BLaER1 treated with 17β-estradiol and CSF1 and Interleukin-3, amounts not matched to agents 10 nM and 100 nM (cell line): ENCODE measurements around the gene ADGRD1.

Source experiments
- H3K27ac ChIP-seq, 11 experiments: shearing (Covaris generic); formaldehyde crosslinking; 2 replicates each; pipeline ENCODE4 v1.8.1; 2022
- H3K27me3 ChIP-seq, 11 experiments: shearing (Covaris generic); formaldehyde crosslinking; 2 replicates each; pipeline ENCODE4 v1.8.1; 2022
- H3K36me3 ChIP-seq, 11 experiments: shearing (Covaris generic); formaldehyde crosslinking; 2 replicates each; pipeline ENCODE4 v1.8.1; 2022
- H3K4me1 ChIP-seq, 10 experiments: shearing (Covaris generic); formaldehyde crosslinking; 2 replicates each; pipeline ENCODE4 v1.8.1; 2022
- H3K4me2 ChIP-seq, 11 experiments: shearing (Covaris generic); formaldehyde crosslinking; 2 replicates each; pipeline ENCODE4 v1.8.1; 2022
- H3K4me3 ChIP-seq, 10 experiments: shearing (Covaris generic); formaldehyde crosslinking; 2 replicates each; pipeline ENCODE4 v1.8.1; 2022
- H3K9ac ChIP-seq, 11 experiments: shearing (Covaris generic); formaldehyde crosslinking; 2 replicates each; pipeline ENCODE4 v1.8.1; 2022
- H3K9me3 ChIP-seq, 11 experiments: shearing (Covaris generic); formaldehyde crosslinking; replicated peaks in 1 of 11; 2 replicates each; pipeline ENCODE4 v1.8.1; 2022
- H4K20me1 ChIP-seq, 11 experiments: shearing (Covaris generic); formaldehyde crosslinking; 2 replicates each; pipeline ENCODE4 v1.8.1; 2022
- Cebpa-rat ChIP-seq, 11 experiments: shearing (Covaris generic); IDR thresholded peaks; 2 replicates each; pipeline ENCODE4 v1.8.1; 2022

Gene ADGRD1

GRCh38 chr12:131033886-131034482 is 80.3 kb downstream of the ADGRD1 start:
- H3K4me1 ChIP-seq: peaks cover 36 to 98% (median 91%) of the 10 kb centered on the region in 10 experiments
- peak overlapping the region in 4 of 11 experiments; percentile 56 to 72 (median 70); a peak in 5 of 22 replicates for H3K27ac ChIP-seq
- no peak for TF ChIP-seq Cebpa-rat (IDR thresholded peaks at IDR 0.05)
- H3K27me3 ChIP-seq: peaks cover 0 to 49% (median 0%) of the 10 kb centered on the region in 11 experiments; a peak in 7 of 22 replicates
- H4K20me1 ChIP-seq: peaks cover 0 to 4% (median 0%) of the 10 kb centered on the region in 11 experiments; a peak in 1 of 22 replicates
- no peaks in the 10 kb centered on the region for H3K9me3 ChIP-seq
- H3K36me3 ChIP-seq: no peaks in the 10 kb centered on the region
- H3K4me2 ChIP-seq: peak overlapping the region in 9 of 11 experiments; percentile 76 to 99 (median 84); a peak in 19 of 22 replicates
- H3K4me3 ChIP-seq: peak overlapping the region in 2 of 10 experiments; percentile 46 to 54; a peak in 4 of 20 replicates
- H3K9ac ChIP-seq: peak overlapping the region in 4 of 11 experiments; percentile 54 to 70 (median 58); a peak in 8 of 22 replicates

- H4K20me1 ChIP-seq: peaks cover 0 to 4% (median 0%) of the 10 kb centered on the region in 11 experiments; a peak in 1 of 22 replicates
- peak overlapping the region in 7 of 11 experiments; percentile 8 to 70 (median 54); a peak in 12 of 22 replicates for H3K9ac ChIP-seq
- H3K4me3 ChIP-seq: peak overlapping the region in 6 of 10 experiments; percentile 2 to 54 (median 40); a peak in 9 of 20 replicates
- no peaks in the 10 kb centered on the region for H3K36me3 ChIP-seq
- peak overlapping the region in 7 of 11 experiments; percentile 23 to 72 (median 56); a peak in 13 of 22 replicates for H3K27ac ChIP-seq
- H3K4me1 ChIP-seq: peaks cover 36 to 98% (median 91%) of the 10 kb centered on the region in 10 experiments
- peaks cover 0 to 49% (median 0%) of the 10 kb centered on the region in 11 experiments; a peak in 7 of 22 replicates for H3K27me3 ChIP-seq
- no peak for TF ChIP-seq Cebpa-rat (IDR thresholded peaks at IDR 0.05)
- peak overlapping the region; percentile 59 to 99 (median 83) for H3K4me2 ChIP-seq
- no peaks in the 10 kb centered on the region for H3K9me3 ChIP-seq
These were observed 81.0 kb downstream of the ADGRD1 start for GRCh38 chr12:131034631-131035244.

GRCh38 chr12:131035245-131035681 is 81.6 kb downstream of the ADGRD1 start:
- Histone ChIP-seq H3K27ac (peak overlapping the region in 7 of 11 experiments; percentile 23 to 72 (median 60); a peak in 13 of 22 replicates), H3K9ac (peak overlapping the region in 7 of 11 experiments; percentile 8 to 70 (median 54); a peak in 12 of 22 replicates)

GRCh38 chr12:131038159-131038558 is 84.5 kb downstream of the ADGRD1 start:
- H3K36me3 ChIP-seq: no peaks in the 10 kb centered on the region
- peaks cover 0 to 4% (median 0%) of the 10 kb centered on the region in 11 experiments; a peak in 1 of 22 replicates for H4K20me1 ChIP-seq
- H3K4me1 ChIP-seq: peaks cover 31 to 98% (median 91%) of the 10 kb centered on the region in 10 experiments
- H3K9me3 ChIP-seq: no peaks in the 10 kb centered on the region
- H3K4me3 ChIP-seq: no peak overlapping the region
- peak overlapping the region in 2 of 11 experiments; percentile 4 to 47; a peak in 3 of 22 replicates for H3K9ac ChIP-seq
- peaks cover 0 to 40% (median 0%) of the 10 kb centered on the region in 11 experiments; a peak in 7 of 22 replicates for H3K27me3 ChIP-seq
- H3K27ac ChIP-seq: peak overlapping the region in 2 of 11 experiments; percentile 33 to 49; a peak in 3 of 22 replicates
- no peak for TF ChIP-seq Cebpa-rat (IDR thresholded peaks at IDR 0.05)
- peak overlapping the region in 8 of 11 experiments; percentile 71 to 94 (median 90); a peak in 14 of 22 replicates for H3K4me2 ChIP-seq

More at GRCh38 chr12:131035245-131035681, 81.6 kb downstream of the ADGRD1 start:
- H3K4me2 ChIP-seq: peak overlapping the region; percentile 59 to 99 (median 83)
- no peak for TF ChIP-seq Cebpa-rat (IDR thresholded peaks at IDR 0.05)
- peaks cover 0 to 4% (median 0%) of the 10 kb centered on the region in 11 experiments; a peak in 1 of 22 replicates for H4K20me1 ChIP-seq
- peak overlapping the region in 6 of 10 experiments; percentile 2 to 54 (median 40); a peak in 10 of 20 replicates for H3K4me3 ChIP-seq
- no peaks in the 10 kb centered on the region for H3K9me3 ChIP-seq
- H3K4me1 ChIP-seq: peaks cover 36 to 98% (median 91%) of the 10 kb centered on the region in 10 experiments
- no peaks in the 10 kb centered on the region for H3K36me3 ChIP-seq
- peaks cover 0 to 48% (median 0%) of the 10 kb centered on the region in 11 experiments; a peak in 7 of 22 replicates for H3K27me3 ChIP-seq

GRCh38 chr12:131038961-131039950 is 85.5 kb downstream of the ADGRD1 start:
- no peaks in the 10 kb centered on the region; a peak in 1 of 22 replicates for H4K20me1 ChIP-seq
- H3K27me3 ChIP-seq: peaks cover 0 to 37% (median 0%) of the 10 kb centered on the region in 11 experiments; a peak in 7 of 22 replicates
- H3K27ac ChIP-seq: peak overlapping the region in 3 of 11 experiments; percentile 33 to 49 (median 42); a peak in 6 of 22 replicates
- no peaks in the 10 kb centered on the region for H3K9me3 ChIP-seq
- H3K9ac ChIP-seq: peak overlapping the region in 4 of 11 experiments; percentile 4 to 51 (median 48); a peak in 6 of 22 replicates
- H3K4me3 ChIP-seq: no peak overlapping the region
- no peak for TF ChIP-seq Cebpa-rat (IDR thresholded peaks at IDR 0.05)
- no peaks in the 10 kb centered on the region for H3K36me3 ChIP-seq
- peaks cover 36 to 98% (median 91%) of the 10 kb centered on the region in 10 experiments for H3K4me1 ChIP-seq
- peak overlapping the region in 9 of 11 experiments; percentile 1 to 94 (median 89); a peak in 17 of 22 replicates for H3K4me2 ChIP-seq

GRCh38 chr12:131040491-131040890 is 86.8 kb downstream of the ADGRD1 start:
- no peak for TF ChIP-seq Cebpa-rat (IDR thresholded peaks at IDR 0.05)
- Histone ChIP-seq H3K36me3 (no peaks in the 10 kb centered on the region), H3K9me3 (no peaks in the 10 kb centered on the region)

GRCh38 chr12:131041216-131041967 is 87.7 kb downstream of the ADGRD1 start:
- Histone ChIP-seq H3K9ac (peak overlapping the region in 4 of 11 experiments; percentile 32 to 74 (median 48); a peak in 6 of 22 replicates), H3K27me3 (peaks cover 0 to 26% (median 0%) of the 10 kb centered on the region in 11 experiments; a peak in 5 of 22 replicates), H3K4me2 (peak overlapping the region; percentile 4 to 94 (median 87); a peak in 20 of 22 replicates), H3K4me3 (no peak overlapping the region), H3K4me1 (peaks cover 33 to 92% (median 83%) of the 10 kb centered on the region in 10 experiments), H4K20me1 (no peaks in the 10 kb centered on the region), H3K27ac (peak overlapping the region in 2 of 11 experiments; percentile 75 to 83; a peak in 4 of 22 replicates), H3K36me3 (no peaks in the 10 kb centered on the region), H3K9me3 (no peaks in the 10 kb centered on the region)
- no peak for TF ChIP-seq Cebpa-rat (IDR thresholded peaks at IDR 0.05)

More at GRCh38 chr12:131040491-131040890, 86.8 kb downstream of the ADGRD1 start:
- H3K4me1 ChIP-seq: peaks cover 33 to 97% (median 91%) of the 10 kb centered on the region in 10 experiments
- H3K27me3 ChIP-seq: peaks cover 0 to 26% (median 0%) of the 10 kb centered on the region in 11 experiments; a peak in 5 of 22 replicates
- no peak overlapping the region for H3K27ac ChIP-seq
- peak overlapping the region in 2 of 11 experiments; percentile 34 to 62; a peak in 2 of 22 replicates for H3K9ac ChIP-seq
- no peaks in the 10 kb centered on the region for H4K20me1 ChIP-seq
- H3K4me2 ChIP-seq: peak overlapping the region in 10 of 11 experiments; percentile 4 to 94 (median 88); a peak in 18 of 22 replicates
- H3K4me3 ChIP-seq: no peak overlapping the region
